H1 (cell line): ENCODE measurements around the gene IGLL5. TPM values are rescaled to one million over a fixed set of nuclear protein-coding genes. Genes with fewer than 3 reads are reported as not detected.

Experiments
- CTCF ChIA-PET: fragments of 300-600 bp; sonication (Branson Sonifier 250); formaldehyde crosslinking; loops from one replicate; lab custom pipeline; 2021; ENCODE audit not compliant: partially characterized antibody; lab: Charles Lee
- POLR2A ChIA-PET: fragments of 300-600 bp; sonication (Branson Sonifier 250); formaldehyde crosslinking; loops from one replicate; lab custom pipeline; 2021; ENCODE audit warnings: inconsistent platforms; ENCODE audit not compliant: partially characterized antibody; lab: Charles Lee
- DNase-seq, 2 experiments: peaks; one replicate each; pipeline versions ENCODE4 v3.0.0 to v3.0.0-alpha.2; 2010 to 2022; ENCODE audit warnings: low spot score in 2 of 2, low read depth in 1 of 2, mixed read lengths in 1 of 2
- FAIRE-seq: peaks from 2 replicates; lab custom pipeline; 2011; peaks lifted over from hg19 to GRCh38; lab: Jason Lieb, UNC
- H2AFZ ChIP-seq: 2 replicates; pipeline ENCODE4 v1.8.1; 2012; ENCODE audit warnings: low read length, inconsistent platforms
- H2AK5ac ChIP-seq: 2 replicates; pipeline ENCODE4 v1.6.1; 2013; ENCODE audit warnings: low read depth, low read length
- H2BK120ac ChIP-seq: replicated peaks from 2 replicates; pipeline ENCODE3; 2013; ENCODE audit warnings: low read depth, low read length, inconsistent platforms
- H2BK12ac ChIP-seq: 2 replicates; pipeline ENCODE4 v1.6.1; 2013; ENCODE audit warnings: low read depth, low read length
- H2BK15ac ChIP-seq: 2 replicates; pipeline ENCODE4 v1.6.1; 2013; ENCODE audit warnings: low read length
- H2BK20ac ChIP-seq: 2 replicates; pipeline ENCODE4 v1.6.1; 2013; ENCODE audit warnings: low read length
- H2BK5ac ChIP-seq: 2 replicates; pipeline ENCODE4 v1.6.1; 2013; ENCODE audit warnings: low read depth, low read length
- H3K14ac ChIP-seq: 2 replicates; pipeline ENCODE4 v1.6.1; 2013; ENCODE audit warnings: inconsistent platforms; ENCODE audit not compliant: insufficient read length
- H3K18ac ChIP-seq: 2 replicates; pipeline ENCODE4 v1.6.1; 2013; ENCODE audit warnings: low read length; ENCODE audit errors: extremely low read depth
- H3K23ac ChIP-seq: 2 replicates; pipeline ENCODE4 v1.6.1; 2013; ENCODE audit warnings: inconsistent platforms; ENCODE audit not compliant: insufficient read length
- H3K23me2 ChIP-seq: 2 replicates; pipeline ENCODE4 v1.6.1; 2013; ENCODE audit warnings: low read depth, low read length
- H3K27ac ChIP-seq: 2 replicates; pipeline ENCODE4 v1.6.1; 2011; ENCODE audit warnings: low read depth, low read length, inconsistent platforms
- H3K27me3 ChIP-seq, 4 experiments: replicated peaks in 1 of 4; 1 replicate in 1 of 4; 2 replicates in 3 of 4; pipeline versions ENCODE4 v1.6.1 to v1.8.1; 2011 to 2013; ENCODE audit warnings: low read length in 3 of 4, mild to moderate bottlenecking in 3 of 4, inconsistent platforms in 2 of 4, mixed read lengths in 2 of 4, moderate library complexity in 1 of 4; ENCODE audit not compliant: control insufficient read depth in 3 of 4, insufficient read depth in 3 of 4; ENCODE audit errors: extremely low read depth in 1 of 4
- H3K36me3 ChIP-seq, 4 experiments: 2 replicates each; pipeline versions ENCODE4 v1.6.1 to v1.8.1; 2011 to 2013; ENCODE audit warnings: mild to moderate bottlenecking in 4 of 4, low read length in 3 of 4, moderate library complexity in 2 of 4, control low read depth in 1 of 4, inconsistent platforms in 1 of 4; ENCODE audit not compliant: insufficient read depth in 4 of 4, control insufficient read depth in 2 of 4
- H3K4ac ChIP-seq: replicated peaks from 2 replicates; pipeline ENCODE3; 2013; ENCODE audit warnings: low read length, low read depth, mixed read lengths, inconsistent platforms; ENCODE audit not compliant: insufficient read length
- H3K4me1 ChIP-seq, 4 experiments: replicated peaks in 1 of 4; 1 replicate in 1 of 4; 2 replicates in 3 of 4; pipeline versions ENCODE4 v1.6.1 to v1.8.1; 2011 to 2013; ENCODE audit warnings: low read length in 3 of 4, inconsistent platforms in 2 of 4, mixed read lengths in 1 of 4; ENCODE audit not compliant: insufficient read depth in 4 of 4, control insufficient read depth in 3 of 4
- H3K4me2 ChIP-seq, 2 experiments: 2 replicates each; pipeline versions ENCODE4 v1.6.1 to v1.8.1; 2011 to 2013; ENCODE audit warnings: low read depth in 2 of 2, low read length in 2 of 2, control low read depth in 1 of 2, inconsistent platforms in 1 of 2, mild to moderate bottlenecking in 1 of 2; ENCODE audit not compliant: insufficient read depth in 1 of 2
- H3K4me3 ChIP-seq, 4 experiments: fragments of 200-600, 300-600 bp in 1 of 4; sonication (generic), shearing (Covaris generic), sonication (Bioruptor Twin) in 1 of 4; 2 replicates each; pipeline versions ENCODE4 v1.5.1 to v1.8.1; 2011 to 2016; ENCODE audit warnings: low read length in 4 of 4, low read depth in 3 of 4, control low read depth in 2 of 4, inconsistent platforms in 2 of 4, mild to moderate bottlenecking in 2 of 4, mixed read lengths in 1 of 4, moderate library complexity in 1 of 4; ENCODE audit not compliant: insufficient read depth in 2 of 4; ENCODE audit errors: extremely low read depth in 1 of 4
- H3K56ac ChIP-seq: replicated peaks from 2 replicates; pipeline ENCODE3; 2013; ENCODE audit warnings: low read depth, mild to moderate bottlenecking, mixed read lengths, low read length, inconsistent platforms; ENCODE audit not compliant: insufficient read length
- H3K79me1 ChIP-seq: 2 replicates; pipeline ENCODE4 v1.6.1; 2013; ENCODE audit warnings: low read depth, low read length, control low read depth
- H3K79me2 ChIP-seq, 2 experiments: 2 replicates each; pipeline versions ENCODE4 v1.6.1 to v1.8.1; 2012 to 2013; ENCODE audit warnings: low read length in 2 of 2, mild to moderate bottlenecking in 2 of 2, inconsistent platforms in 1 of 2; ENCODE audit not compliant: insufficient read depth in 2 of 2, control insufficient read depth in 1 of 2
- H3K9ac ChIP-seq, 4 experiments: replicated peaks in 1 of 4; 1 replicate in 1 of 4; 2 replicates in 3 of 4; pipeline versions ENCODE4 v1.6.1 to v1.8.1; 2011 to 2013; ENCODE audit warnings: low read depth in 3 of 4, low read length in 3 of 4, control low read depth in 2 of 4, mild to moderate bottlenecking in 2 of 4, moderate library complexity in 2 of 4, inconsistent platforms in 1 of 4; ENCODE audit errors: extremely low read depth in 1 of 4
- H3K9me3 ChIP-seq, 2 experiments: 2 replicates each; pipeline versions ENCODE4 v1.6.1 to v1.8.1; 2012 to 2013; ENCODE audit warnings: mild to moderate bottlenecking in 2 of 2, moderate library complexity in 2 of 2, control low read depth in 1 of 2, inconsistent platforms in 1 of 2, low read depth in 1 of 2, low read length in 1 of 2, mixed read lengths in 1 of 2; ENCODE audit not compliant: insufficient read depth in 2 of 2
- H4K20me1 ChIP-seq, 2 experiments: replicated peaks in 1 of 2; 2 replicates each; pipeline versions ENCODE3 to v1.8.1; 2011 to 2013; ENCODE audit warnings: inconsistent platforms in 2 of 2, low read length in 2 of 2, mild to moderate bottlenecking in 1 of 2; ENCODE audit not compliant: insufficient read depth in 2 of 2, control insufficient read depth in 1 of 2
- H4K5ac ChIP-seq: 2 replicates; pipeline ENCODE4 v1.6.1; 2013; ENCODE audit warnings: low read length, low read depth, mixed read lengths, inconsistent platforms; ENCODE audit not compliant: insufficient read length
- H4K8ac ChIP-seq: 2 replicates; pipeline ENCODE4 v1.8.0; 2013; ENCODE audit warnings: mild to moderate bottlenecking, moderate library complexity, low read length, inconsistent platforms; ENCODE audit not compliant: insufficient read depth; ENCODE audit errors: extremely low read depth
- H4K91ac ChIP-seq: replicated peaks from 2 replicates; pipeline ENCODE3; 2013; ENCODE audit warnings: low read length, mixed read lengths, inconsistent platforms; ENCODE audit not compliant: insufficient read length
- POLR2AphosphoS5 ChIP-seq: IDR thresholded peaks from 2 replicates; pipeline ENCODE4 v1.6.1; 2011; ENCODE audit warnings: low read depth, low read length
- WGBS, 2 experiments: shearing (Covaris generic) in 1 of 2; methylation state at CpG; one replicate each; pipeline versions ENCODE4 v1.1.6 to v1.1.7; 2013 to 2015; ENCODE audit warnings: low lambda C conversion rate in 2 of 2, mixed read lengths in 2 of 2, inconsistent platforms in 1 of 2, low coverage in 1 of 2, missing lambda C conversion rate in 1 of 2; ENCODE audit not compliant: insufficient replicate concordance in 2 of 2, insufficient coverage in 1 of 2, insufficient read length in 1 of 2; ENCODE audit errors: extremely low coverage in 1 of 2, missing lambda C conversion rate in 1 of 2; 5-methylcytosine and 5-hydroxymethylcytosine counted together
- polyA plus RNA-seq, 7 experiments: library from polyadenylated mRNA; depleted of rRNA in 3 of 7; stranded (reverse) in 5 of 7; unstranded in 2 of 7; fragments of >200 nt in 5 of 7; fragments of 200-250 nt in 2 of 7; gene quantifications; 1 replicate in 5 of 7; 2 replicates in 1 of 7; 4 replicates in 1 of 7; pipeline versions ENCODE4 v1.2.1 to v1.2.3, GENCODE V29; 2011 to 2013; ENCODE audit warnings: missing spikeins in 2 of 7, mixed read lengths in 2 of 7
- total RNA-seq: library from RNA; stranded (reverse); fragmentation: NEBNext Ultra II Directional; extraction: Animal tissue kit (Norgen Biotek cat#: 25700); gene quantifications from 2 replicates; pipeline ENCODE4 v1.2.1, GENCODE V29; 2021

IGLL5 gene
- total and polyA plus RNA-seq, 2 of the 8 experiments (the other 6 are each of a cell fraction or from before 2014, with no cell fraction given) = not detected

DNA sequence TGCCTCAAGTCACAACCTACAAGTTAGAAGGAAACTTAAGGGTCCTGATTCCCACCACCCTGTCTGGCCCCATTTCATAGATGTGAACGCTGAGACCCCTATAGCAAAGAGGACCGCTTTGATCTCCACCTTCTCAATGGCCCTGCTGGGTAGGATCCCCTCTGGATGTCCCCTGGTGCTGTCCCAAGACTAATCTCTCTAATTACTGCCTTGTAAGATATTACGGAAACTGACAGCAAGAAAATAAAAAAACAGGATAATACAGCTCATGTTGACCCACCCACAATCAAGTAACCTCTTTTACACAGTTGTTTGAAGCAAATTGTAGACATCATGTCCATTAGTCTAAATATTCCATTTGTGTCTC is 20.9 kb downstream of the IGLL5 start:
- Histone ChIP-seq H2BK12ac (no peak overlapping the region), H3K79me2 (no peaks in the 10 kb centered on the region), H3K27ac (no peak overlapping the region), H2BK5ac (no peak overlapping the region), H3K56ac (no peak overlapping the region), H3K4ac (no peak overlapping the region), H2AFZ (no peak overlapping the region), H2BK15ac (no peak overlapping the region), H3K36me3 (no peaks in the 10 kb centered on the region), H4K91ac (no peak overlapping the region), H3K9ac (no peak overlapping the region), H3K4me2 (no peak overlapping the region), H4K20me1 (no peaks in the 10 kb centered on the region), H3K14ac (no peak overlapping the region), H3K79me1 (no peaks in the 10 kb centered on the region), H3K9me3 (peaks cover 29 to 63% of the 10 kb centered on the region in 2 experiments), H4K8ac (no peak overlapping the region), H4K5ac (no peak overlapping the region), H3K4me3 (no peak overlapping the region), H3K23me2 (no peaks in the 10 kb centered on the region), H3K4me1 (no peaks in the 10 kb centered on the region), H2BK20ac (no peak overlapping the region), H3K23ac (no peak overlapping the region), H2BK120ac (no peak overlapping the region), H3K18ac (no peak overlapping the region), H3K27me3 (peaks cover 14 to 36% (median 26%) of the 10 kb centered on the region in 4 experiments; a peak in 5 of 7 replicates), H2AK5ac (no peak overlapping the region)
- WGBS, 2 experiments = 66% methylated on average over 3 of the region's 3 CpGs; no CpG with 5 or more reads in 1 of the 2 experiments
- CTCF ChIA-PET = interaction anchor here (0.7 kb wide), 1 partner anchor 159 kb away, joined by 3 read pairs; no protein-coding TSS in a partner anchor
- DNase-seq (no peak), FAIRE-seq (no peak)
- no peak for TF ChIP-seq POLR2AphosphoS5
- POLR2A ChIA-PET = no interaction called here
